ENCODE data around the gene VIP. TPM values are rescaled to one million over a fixed set of nuclear protein-coding genes. Genes with fewer than 3 reads are reported as not detected.

Gene VIP
- total and polyA plus RNA-seq, 2 donors from 2014 or later, result 0.76 to 1.4 TPM

DNA sequence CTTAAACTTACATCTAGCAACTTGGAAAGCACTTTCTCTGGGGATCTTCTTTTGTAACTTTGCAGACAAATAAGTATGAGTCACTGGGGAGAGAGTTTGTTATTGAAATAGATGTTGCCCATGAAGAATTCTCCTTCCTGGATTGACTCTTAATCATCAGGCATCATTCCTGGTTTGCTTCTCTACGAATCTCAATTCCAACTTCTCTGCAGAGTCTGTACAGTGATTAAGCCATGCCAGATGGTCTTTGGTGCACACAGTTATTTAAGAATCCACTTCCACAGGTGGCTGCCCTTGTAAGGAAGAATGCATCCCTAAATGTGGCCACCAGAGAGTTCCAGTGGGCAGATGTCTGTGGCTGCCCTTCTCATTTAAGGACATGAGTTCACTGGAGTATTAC is 27.2 kb upstream of the VIP start:
- Histone ChIP-seq H3K9ac (ENCODE audit: low read length in 3 of 3) (no peak overlapping the region), H3K27me3 (ENCODE audit: control insufficient read depth, insufficient read depth, low read length) (no peaks in the 10 kb centered on the region), H3K4me1 (ENCODE audit: control insufficient read depth in 2 of 3, insufficient read depth in 2 of 3, low read depth in 1 of 3, low read length in 3 of 3) (no peaks in the 10 kb centered on the region), H3K27ac (ENCODE audit: low read depth in 2 of 2, low read length in 2 of 2) (no peak overlapping the region), H3K4me3 (ENCODE audit: low read length in 3 of 3) (no peak overlapping the region), H3K9me3 (ENCODE audit: control insufficient read depth in 2 of 3, insufficient read depth in 1 of 3, low read length in 3 of 3) (no peaks in the 10 kb centered on the region), H3K36me3 (ENCODE audit: control insufficient read depth in 2 of 3, insufficient read depth in 3 of 3, low read length in 3 of 3) (no peaks in the 10 kb centered on the region)
- FAIRE-seq (no peak), DNase-seq (no peak)
- intact Hi-C loops (cut with DNase I), result no loop called here
- TF ChIP-seq, protein P1, sequence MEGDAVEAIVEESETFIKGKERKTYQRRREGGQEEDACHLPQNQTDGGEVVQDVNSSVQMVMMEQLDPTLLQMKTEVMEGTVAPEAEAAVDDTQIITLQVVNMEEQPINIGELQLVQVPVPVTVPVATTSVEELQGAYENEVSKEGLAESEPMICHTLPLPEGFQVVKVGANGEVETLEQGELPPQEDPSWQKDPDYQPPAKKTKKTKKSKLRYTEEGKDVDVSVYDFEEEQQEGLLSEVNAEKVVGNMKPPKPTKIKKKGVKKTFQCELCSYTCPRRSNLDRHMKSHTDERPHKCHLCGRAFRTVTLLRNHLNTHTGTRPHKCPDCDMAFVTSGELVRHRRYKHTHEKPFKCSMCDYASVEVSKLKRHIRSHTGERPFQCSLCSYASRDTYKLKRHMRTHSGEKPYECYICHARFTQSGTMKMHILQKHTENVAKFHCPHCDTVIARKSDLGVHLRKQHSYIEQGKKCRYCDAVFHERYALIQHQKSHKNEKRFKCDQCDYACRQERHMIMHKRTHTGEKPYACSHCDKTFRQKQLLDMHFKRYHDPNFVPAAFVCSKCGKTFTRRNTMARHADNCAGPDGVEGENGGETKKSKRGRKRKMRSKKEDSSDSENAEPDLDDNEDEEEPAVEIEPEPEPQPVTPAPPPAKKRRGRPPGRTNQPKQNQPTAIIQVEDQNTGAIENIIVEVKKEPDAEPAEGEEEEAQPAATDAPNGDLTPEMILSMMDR (IDR thresholded peaks at IDR 0.05; ENCODE audit: borderline replicate concordance, extremely low read depth, insufficient read depth), result no peak

DNA sequence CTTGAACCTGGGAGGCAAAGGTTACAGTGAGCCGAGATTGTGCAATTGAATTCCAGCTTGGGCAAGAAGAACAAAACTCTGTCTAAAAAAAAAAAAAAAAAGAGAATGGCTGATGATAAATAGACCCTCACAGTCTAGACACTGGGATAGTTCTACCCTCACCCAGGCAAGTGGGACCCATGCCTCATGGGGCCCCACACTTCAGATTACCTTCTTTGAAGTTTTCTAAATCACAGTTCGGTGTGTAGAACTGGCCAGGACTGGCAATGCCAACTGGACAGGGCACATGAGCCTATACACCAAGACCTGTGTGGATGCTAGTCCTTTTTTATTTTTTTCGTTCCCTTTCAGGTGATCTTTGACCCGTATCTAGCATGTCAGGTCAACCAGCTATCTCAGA is 24.3 kb upstream of the VIP start:
- Histone ChIP-seq H3K27ac (ENCODE audit: low read depth in 2 of 2, low read length in 2 of 2) (no peak overlapping the region), H3K9ac (ENCODE audit: low read length in 3 of 3) (no peak overlapping the region), H3K36me3 (ENCODE audit: control insufficient read depth in 2 of 3, insufficient read depth in 3 of 3, low read length in 3 of 3) (no peaks in the 10 kb centered on the region), H3K27me3 (ENCODE audit: control insufficient read depth, insufficient read depth, low read length) (no peaks in the 10 kb centered on the region), H3K9me3 (ENCODE audit: control insufficient read depth in 2 of 3, insufficient read depth in 1 of 3, low read length in 3 of 3) (no peaks in the 10 kb centered on the region), H3K4me3 (ENCODE audit: low read length in 3 of 3) (no peak overlapping the region), H3K4me1 (ENCODE audit: control insufficient read depth in 2 of 3, insufficient read depth in 2 of 3, low read depth in 1 of 3, low read length in 3 of 3) (no peaks in the 10 kb centered on the region)
- FAIRE-seq, result no peak
- no peak for DNase-seq
- intact Hi-C loops (cut with DNase I), result no loop called here
- TF ChIP-seq, protein P1 (IDR thresholded peaks at IDR 0.05; ENCODE audit: borderline replicate concordance, extremely low read depth, insufficient read depth), result no peak

DNA sequence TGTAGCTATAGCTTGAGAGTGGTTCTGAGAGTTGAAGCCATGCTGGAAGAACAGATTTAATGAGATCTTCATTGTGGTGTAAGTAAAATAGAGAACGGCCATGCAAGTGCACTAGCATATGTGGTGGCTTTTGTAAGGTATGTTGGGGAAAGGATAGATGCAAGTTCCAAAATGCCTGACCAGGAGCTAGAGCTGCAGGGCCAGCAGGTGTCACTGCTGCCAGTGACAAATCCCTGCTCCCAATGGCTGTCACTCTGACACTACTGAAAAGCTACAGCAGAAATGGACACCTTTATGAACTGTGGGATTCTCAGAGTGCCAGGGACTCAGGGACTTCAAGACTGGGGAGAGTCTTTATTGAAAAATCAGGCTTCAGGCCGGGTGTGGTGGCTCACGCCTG is 23.1 kb upstream of the VIP start:
- Histone ChIP-seq H3K27me3 (ENCODE audit: control insufficient read depth, insufficient read depth, low read length) (no peaks in the 10 kb centered on the region), H3K4me1 (ENCODE audit: control insufficient read depth in 2 of 3, insufficient read depth in 2 of 3, low read depth in 1 of 3, low read length in 3 of 3) (no peaks in the 10 kb centered on the region), H3K4me3 (ENCODE audit: low read length in 3 of 3) (no peak overlapping the region), H3K27ac (ENCODE audit: low read depth in 2 of 2, low read length in 2 of 2) (no peak overlapping the region), H3K9ac (ENCODE audit: low read length in 3 of 3) (no peak overlapping the region), H3K9me3 (ENCODE audit: control insufficient read depth in 2 of 3, insufficient read depth in 1 of 3, low read length in 3 of 3) (no peaks in the 10 kb centered on the region), H3K36me3 (ENCODE audit: control insufficient read depth in 2 of 3, insufficient read depth in 3 of 3, low read length in 3 of 3) (no peaks in the 10 kb centered on the region)
- DNase-seq, result no peak
- no peak for FAIRE-seq
- intact Hi-C loops (cut with DNase I), result no loop called here
- TF ChIP-seq, protein P1 (IDR thresholded peaks at IDR 0.05; ENCODE audit: borderline replicate concordance, extremely low read depth, insufficient read depth), result no peak

DNA sequence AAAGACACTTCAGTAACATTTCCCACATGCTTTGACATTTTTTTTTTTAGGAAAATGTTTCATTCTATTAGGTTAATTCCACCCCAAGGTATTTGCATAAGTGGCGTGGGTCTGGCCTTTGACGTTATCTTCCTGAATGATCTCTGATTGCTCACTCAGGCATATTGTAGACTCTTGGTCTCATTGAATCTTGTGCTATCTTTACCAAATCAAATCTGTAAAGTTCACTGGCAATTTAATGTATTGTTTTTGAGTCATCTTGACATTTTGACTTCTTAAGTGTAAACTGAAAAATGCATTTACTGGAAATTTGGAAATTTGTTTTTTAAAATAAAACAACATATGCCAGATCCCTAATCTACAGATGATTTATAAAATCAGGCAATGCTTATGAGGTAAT is 16.0 kb upstream of the VIP start:
- Histone ChIP-seq H3K9ac (ENCODE audit: low read length in 3 of 3) (no peak overlapping the region), H3K27me3 (ENCODE audit: control insufficient read depth, insufficient read depth, low read length) (no peaks in the 10 kb centered on the region), H3K36me3 (ENCODE audit: control insufficient read depth in 2 of 3, insufficient read depth in 3 of 3, low read length in 3 of 3) (no peaks in the 10 kb centered on the region), H3K4me3 (ENCODE audit: low read length in 3 of 3) (no peak overlapping the region), H3K4me1 (ENCODE audit: control insufficient read depth in 2 of 3, insufficient read depth in 2 of 3, low read depth in 1 of 3, low read length in 3 of 3) (no peaks in the 10 kb centered on the region), H3K9me3 (ENCODE audit: control insufficient read depth in 2 of 3, insufficient read depth in 1 of 3, low read length in 3 of 3) (no peaks in the 10 kb centered on the region), H3K27ac (ENCODE audit: low read depth in 2 of 2, low read length in 2 of 2) (no peak overlapping the region)
- intact Hi-C loops (cut with DNase I), result no loop called here
- TF ChIP-seq, protein P1 (IDR thresholded peaks at IDR 0.05; ENCODE audit: borderline replicate concordance, extremely low read depth, insufficient read depth), result no peak
- FAIRE-seq (no peak), DNase-seq (no peak)

All from kidney (tissue), 14 donors.